GM21447 (cell line): Measurements from ENCODE around the gene PEX11G.

Source experiments
- ATAC-seq: cut with Tn5 transposase; IDR thresholded peaks from one replicate; pipeline ENCODE4 v1.9.1; 2021; ENCODE audit not compliant: unreplicated experiment

The PEX11G gene

DNA sequence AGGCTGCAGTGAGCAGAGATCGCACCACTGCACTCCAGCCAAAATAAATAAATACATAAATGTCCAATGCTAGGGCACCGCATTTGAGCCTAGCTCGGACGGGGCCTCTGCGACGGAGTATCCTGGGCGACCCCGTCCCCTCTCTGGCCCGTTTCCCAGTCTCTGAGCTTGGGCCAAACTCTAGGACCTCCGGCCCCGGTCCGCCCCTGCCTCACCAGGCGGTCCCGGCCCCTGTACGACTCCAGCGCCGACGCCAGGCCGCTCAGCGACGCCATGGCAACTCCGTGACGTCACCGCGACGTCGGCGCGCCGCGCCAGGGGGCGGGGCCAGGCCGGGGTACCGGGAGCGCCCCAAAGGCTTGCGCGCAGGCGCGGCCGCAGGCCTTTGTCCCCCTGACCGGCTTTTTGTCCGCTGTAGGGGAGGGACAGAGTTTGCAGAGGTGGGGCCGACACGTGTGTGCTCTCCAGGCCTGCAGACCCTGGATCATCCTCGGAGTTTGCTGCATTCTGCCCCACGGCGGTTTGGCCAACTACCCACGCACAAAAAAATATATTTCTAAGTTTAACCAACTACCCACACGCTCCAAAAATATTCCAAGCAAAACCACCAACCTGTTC is at the start of gene PEX11G:
PEX11G (minus strand) TSS at position 300 of the 618 bp plus-strand sequence; CDS start at position 275, 25 bp downstream.
- ATAC-seq = no peak

DNA sequence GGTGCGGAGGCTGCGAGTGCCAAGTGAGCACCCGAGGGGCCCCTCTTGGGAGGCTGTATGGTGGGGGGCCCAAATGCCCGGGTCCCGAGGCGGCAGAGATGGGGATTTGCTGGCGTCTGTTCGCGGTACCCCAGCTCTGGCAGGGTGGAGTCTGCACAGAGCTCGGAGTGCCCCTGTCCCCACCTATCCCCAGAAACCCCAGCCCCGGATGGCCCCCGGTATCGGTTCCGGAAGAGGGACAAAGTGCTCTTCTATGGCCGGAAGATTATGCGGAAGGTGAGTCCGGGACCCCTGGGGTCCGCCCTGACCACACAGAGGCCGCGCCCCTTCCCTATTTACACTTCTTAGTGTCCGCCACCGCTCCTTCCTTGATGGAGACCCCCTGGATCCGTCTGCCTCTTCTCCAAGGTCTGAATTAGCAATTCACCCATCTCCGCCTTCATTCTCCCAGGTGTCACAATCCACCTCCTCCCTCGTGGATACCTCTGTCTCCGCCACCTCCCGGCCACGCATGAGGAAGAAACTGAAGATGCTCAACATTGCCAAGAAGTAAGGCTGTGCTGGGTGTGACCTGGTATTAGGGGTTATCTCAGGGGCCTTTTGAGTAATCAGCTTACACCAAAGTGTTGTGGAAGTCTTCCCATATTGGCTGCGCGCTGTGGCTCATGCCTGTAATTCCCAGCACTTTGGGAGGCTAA is 47.3 kb upstream of the PEX11G start:
- no peak for ATAC-seq

DNA sequence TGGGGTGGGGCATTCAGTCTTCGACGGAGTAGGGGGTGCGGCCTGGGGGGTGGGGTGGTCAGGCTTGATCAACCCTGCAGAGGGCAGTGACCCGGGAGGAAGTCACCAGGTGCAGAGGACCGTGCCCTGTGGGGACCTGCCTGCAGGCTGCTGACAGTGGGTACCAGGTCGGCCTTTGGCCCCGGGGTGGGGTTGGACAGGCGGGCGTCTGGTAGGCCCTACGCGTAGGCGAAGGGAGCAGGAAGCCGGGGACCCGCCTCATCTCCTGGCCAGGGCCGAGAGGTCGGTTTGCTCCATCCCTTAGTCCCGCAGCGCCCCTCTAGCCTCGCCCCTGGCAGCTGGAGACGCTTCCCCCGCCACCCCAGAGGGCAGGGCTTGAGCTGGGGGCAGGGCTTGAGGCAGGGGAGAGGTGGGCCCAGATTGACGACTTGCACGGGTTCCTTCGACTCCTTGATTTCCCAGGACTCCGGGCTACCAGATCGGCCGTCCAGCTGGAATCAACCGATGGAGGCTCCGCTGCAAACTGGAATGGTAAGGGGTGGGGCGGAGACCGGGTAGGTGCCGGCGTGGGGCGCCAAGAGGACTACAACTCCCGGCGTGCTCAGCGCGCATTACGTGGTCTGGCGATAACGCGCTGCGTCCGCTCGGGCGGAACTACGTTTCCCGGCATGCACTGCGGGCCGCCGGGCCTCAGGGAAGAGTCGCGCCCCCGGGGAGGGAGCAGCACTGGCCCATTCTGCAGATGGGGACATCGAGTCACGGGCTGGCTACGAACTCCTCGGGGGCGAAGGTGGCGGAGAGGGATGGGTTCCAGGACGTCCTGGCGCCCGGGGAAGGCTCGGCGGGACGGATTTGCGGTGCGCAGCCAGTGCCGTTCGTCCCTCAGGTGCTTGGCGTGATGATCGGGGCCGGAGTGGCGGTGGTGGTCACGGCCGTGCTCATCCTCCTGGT is 46.5 kb upstream of the PEX11G start, which contains the start of gene PNPLA6:
PNPLA6 (plus strand) TSS at position 671 of the 951 bp plus-strand sequence; CDS start at position 743, 72 bp downstream.
- peak; percentile 60 for ATAC-seq

DNA sequence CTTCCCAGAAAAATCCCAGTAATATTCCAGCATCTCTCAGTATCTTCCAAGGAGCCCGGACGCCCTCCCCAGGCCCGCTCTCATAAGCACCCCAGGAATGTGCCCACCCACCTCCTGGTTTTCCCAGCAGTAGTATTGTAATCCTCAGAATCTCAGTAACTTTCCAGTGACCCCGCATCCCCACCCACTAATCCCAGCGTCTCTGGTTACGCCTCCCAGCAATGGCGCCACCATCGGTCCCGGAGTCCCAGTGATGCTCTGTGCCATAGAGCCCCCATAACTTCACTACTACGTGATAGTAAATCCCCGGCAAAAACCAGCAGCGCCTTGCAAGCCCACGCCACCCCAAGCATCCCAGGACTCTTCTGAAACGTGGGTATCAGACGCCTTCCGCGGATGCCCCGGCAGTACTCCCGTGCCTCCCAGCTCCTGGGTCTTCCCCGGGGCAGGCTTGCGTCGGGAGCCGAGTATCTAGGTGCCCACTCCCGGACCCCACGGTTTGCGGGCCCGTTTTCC is 45.8 kb upstream of the PEX11G start:
- ATAC-seq = peak; percentile 12

DNA sequence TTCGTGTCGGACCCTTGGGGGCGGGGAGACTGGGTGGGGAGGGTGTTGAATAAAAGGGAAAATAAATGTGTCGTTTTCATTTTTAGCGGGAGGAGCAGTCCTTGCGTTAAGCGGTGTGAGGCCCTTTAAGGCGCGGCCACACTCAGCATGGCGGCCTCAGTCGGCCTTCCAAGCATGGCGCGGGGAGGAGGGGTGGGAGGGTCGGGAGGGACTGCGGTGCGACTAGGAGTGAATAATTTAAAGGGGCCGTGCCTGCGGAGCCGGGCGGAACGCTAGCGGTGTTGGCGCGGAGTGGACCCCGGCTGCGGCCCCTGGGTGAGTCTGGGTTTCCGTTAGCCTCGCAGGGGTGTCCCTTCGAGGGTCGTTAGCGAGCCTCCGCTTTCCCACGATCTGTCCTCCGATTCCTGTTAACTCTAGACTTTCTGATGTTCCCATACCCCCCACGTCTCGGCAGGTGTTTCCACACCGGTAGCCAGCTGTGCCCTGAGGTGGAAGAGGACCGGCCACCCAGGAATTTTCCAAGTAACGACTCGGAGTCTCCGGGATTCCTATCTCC is 45.2 kb upstream of the PEX11G start:
- no peak for ATAC-seq

DNA sequence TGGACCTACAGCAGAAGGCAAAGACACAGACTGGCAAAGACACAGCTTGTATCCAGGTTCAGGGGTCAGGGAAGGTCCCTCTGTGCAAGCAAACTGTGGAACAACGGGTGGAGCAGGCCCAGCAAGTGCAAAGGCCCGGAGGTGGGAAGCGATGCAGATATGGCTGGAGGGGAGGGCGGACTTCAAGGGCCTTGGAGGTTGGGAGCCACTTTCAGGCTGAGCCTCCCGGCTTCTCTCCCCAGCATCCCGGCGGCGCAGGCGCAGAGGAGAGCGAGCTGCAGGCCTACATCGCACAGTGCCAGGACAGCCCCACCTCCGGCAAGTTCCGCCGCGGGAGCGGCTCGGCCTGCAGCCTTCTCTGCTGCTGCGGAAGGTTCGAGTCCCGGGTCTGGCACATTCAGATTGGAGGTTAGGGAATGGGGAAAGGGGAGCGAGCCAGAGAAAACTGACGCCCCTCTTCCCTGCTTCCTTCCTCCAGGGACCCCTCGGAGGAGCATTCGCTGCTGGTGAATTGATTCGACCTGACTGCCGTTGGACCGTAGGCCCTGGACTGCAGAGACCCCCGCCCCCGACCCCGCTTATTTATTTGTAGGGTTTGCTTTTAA is 44.5 kb upstream of the PEX11G start:
- no peak for ATAC-seq

DNA sequence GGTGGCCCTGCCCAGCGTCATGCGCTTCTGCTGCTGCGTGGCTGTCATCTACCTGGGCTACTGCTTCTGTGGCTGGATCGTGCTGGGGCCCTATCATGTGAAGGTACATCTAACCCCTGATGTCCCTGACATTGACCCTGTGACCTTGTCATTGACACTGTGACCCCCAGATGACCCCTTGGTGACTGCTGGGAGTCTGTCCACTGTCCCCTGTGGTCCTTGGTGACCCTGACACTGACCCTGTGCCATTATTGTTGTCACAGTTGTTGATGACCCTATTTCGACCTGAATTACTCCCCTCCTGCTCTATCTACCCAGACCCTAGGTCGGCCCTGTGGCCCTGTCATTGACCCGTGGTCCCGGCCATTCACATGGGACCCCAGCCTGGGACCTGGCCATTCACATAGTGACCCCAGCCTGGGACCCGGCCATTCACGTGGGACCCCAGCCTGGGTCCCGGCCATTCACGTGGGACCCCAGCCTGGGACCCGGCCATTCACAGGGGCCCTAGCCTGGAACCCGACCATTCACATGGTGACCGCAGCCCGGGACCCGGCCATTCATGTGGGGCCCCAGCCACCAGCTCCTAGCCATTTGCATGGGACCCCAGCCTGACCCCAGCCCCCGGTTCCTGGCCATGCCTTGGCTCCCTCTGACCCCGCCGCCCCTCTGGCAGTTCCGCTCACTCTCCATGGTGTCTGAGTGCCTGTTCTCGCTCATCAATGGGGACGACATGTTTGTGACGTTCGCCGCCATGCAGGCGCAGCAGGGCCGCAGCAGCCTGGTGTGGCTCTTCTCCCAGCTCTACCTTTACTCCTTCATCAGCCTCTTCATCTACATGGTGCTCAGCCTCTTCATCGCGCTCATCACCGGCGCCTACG is 41.0 kb upstream of the PEX11G start:
- no peak for ATAC-seq

DNA sequence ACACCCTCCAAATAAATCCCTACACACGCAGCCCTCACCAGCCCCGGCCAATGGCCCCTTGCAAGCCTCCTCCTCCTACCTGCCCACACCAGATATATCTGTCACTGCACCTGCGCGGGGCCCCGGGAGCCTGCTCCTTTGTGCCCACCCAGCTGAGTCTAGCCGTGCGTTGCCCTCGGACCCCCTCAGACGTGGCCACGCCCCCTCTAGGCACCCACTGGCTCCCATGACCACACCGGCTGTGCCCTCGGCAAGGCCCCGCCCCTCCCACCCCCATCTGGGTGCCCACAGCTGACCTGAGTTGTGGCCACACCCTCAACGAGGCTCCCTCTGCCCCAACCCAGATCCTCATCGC is 40.4 kb upstream of the PEX11G start:
- ATAC-seq = no peak

DNA sequence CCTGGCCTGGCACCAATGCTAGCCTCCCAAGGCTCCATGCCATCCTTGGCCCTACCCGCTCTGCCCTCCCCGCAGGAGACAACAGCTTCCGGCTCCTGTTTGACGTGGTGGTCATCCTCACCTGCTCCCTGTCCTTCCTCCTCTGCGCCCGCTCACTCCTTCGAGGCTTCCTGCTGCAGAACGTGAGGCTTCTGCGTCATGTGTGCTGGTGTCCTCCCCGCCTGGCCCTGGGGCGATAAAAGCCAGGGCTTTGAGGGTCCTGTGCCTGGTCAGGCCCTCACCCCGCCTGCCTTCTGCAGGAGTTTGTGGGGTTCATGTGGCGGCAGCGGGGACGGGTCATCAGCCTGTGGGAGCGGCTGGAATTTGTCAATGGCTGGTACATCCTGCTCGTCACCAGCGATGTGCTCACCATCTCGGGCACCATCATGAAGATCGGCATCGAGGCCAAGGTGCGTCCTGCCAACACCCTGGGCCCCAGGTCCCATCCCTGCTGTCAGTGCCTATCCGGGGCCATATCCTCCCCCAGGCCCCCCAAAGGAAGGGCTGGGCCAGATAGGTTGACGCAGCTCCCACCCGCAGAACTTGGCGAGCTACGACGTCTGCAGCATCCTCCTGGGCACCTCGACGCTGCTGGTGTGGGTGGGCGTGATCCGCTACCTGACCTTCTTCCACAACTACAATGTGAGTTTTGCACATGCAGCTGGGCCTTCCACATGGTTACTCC is 39.8 kb upstream of the PEX11G start:
- no peak for ATAC-seq

DNA sequence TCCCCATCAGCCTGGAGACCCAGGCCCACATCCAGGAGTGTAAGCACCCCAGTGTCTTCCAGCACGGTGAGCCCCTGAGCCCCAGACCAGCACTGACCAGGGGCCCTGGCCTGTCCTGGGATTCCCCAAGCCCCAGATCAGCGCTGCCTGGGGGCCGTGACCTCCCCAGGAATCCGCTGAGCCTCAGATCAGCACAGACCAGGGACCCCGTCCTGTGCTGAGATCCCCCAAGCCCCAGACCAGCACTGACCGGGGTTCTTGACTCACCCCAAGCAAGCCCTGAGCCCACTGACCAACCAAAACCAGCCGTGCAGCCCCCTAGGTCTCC is 39.3 kb upstream of the PEX11G start:
- no peak for ATAC-seq

DNA sequence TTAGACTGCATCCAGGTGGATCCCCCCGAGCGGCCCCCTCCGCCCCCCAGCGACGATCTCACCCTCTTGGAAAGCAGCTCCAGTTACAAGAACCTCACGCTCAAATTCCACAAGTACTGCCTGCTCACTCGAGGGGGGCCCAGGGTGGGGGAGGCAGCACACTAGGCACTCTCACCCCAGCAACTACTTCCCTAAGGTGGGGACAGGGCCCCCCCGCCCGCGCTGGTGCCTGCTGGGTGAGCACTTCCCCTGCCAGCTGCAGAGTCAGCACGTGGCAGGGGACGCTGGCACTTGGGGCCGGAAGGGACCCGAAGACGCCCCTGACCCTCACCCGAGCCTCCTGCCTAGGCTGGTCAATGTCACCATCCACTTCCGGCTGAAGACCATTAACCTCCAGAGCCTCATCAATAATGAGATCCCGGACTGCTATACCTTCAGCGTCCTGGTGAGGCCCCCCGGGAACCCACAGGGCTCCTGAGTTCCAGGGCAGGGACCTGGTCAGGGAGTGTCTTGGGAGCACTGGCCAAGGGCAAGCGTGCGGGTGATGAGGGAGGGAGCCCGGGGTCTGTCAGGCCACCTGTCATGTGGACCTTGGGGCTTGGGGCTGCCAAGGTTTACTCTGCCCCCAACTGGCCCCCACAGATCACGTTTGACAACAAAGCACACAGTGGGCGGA is 38.8 kb upstream of the PEX11G start:
- no peak for ATAC-seq

DNA sequence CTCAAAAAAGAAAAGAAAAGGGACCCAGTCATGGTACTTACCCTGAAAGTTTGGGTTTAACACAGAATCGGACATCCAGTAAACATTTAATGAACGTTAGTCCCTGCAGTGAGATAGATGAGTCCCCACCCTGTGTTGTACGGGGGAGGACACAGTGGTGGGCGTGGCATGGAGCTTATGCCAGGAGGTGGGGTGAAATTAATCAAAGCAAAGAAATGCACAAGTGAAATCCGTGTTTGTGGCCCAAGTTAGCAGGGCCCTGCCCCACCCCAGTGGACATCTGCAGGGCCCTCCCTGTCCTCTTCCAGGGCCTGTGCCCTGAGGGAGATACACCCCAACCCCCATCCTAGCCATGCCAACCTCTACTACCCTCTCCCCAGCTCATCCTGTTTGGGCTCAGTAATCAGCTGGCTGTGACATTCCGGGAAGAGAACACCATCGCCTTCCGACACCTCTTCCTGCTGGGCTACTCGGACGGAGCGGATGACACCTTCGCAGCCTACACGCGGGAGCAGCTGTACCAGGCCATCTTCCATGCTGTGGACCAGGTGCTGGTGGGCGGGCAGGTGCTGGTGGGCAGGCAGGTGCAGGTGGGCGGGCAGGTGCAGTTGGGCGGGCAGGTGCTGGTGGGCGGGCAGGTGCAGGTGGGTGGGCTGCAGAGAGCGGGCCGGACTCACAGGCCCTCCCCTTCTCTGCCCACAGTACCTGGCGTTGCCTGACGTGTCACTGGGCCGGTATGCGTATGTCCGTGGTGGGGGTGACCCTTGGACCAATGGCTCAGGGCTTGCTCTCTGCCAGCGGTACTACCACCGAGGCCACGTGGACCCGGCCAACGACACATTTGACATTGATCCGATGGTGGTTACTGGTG is 37.5 kb upstream of the PEX11G start:
- ATAC-seq = no peak

DNA sequence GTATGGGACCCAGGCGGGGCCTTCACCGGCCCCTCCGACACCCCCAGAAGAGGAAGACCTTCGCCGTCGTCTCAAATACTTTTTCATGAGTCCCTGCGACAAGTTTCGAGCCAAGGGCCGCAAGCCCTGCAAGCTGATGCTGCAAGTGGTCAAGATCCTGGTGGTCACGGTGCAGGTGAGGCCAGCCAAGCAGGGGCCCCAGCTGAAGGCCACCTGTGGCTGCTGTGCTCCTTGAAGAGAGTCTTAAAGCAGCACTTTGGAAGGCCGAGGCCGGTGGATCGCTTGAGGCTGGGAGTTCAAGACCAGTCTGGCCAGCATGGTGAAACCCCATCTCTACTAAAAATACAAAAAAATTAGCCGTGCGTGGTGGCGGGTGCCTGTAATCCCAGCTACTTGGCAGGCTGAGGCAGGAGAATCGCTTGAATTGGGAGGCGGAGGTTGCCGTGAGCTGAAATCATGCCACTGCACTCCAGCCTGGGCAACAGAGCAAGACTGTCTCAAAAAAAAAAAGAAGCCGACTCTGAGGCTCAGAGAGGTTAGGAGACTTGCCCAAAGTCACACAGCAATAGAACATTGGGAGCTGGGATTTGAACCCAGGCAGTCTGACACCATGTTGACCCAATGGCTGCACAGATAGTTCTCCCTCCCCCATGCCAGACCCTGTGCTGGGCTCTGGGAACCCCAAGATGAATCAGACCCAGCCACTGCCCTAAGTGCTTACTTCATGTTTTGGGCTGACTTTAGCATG is 36.3 kb upstream of the PEX11G start:
- no peak for ATAC-seq

DNA sequence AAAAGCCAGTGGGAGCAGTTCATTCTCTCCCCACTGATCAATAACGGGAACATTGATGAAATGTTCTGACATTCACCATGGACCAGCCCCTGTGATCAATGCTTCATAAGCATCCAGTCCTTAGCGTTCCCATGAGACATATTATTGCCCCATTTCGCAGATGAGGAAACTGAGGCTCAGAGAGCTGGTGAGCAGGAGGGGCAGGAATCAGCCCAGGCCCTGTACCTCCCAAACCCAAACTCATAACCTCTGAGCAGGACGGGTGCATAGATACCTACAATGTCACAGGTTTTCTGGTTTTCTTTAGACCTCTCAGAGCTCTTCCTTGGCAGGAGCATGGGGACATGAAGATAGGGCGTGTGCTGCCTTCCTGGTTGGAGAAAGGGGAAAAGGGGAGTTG is 35.7 kb upstream of the PEX11G start:
- ATAC-seq = no peak

DNA sequence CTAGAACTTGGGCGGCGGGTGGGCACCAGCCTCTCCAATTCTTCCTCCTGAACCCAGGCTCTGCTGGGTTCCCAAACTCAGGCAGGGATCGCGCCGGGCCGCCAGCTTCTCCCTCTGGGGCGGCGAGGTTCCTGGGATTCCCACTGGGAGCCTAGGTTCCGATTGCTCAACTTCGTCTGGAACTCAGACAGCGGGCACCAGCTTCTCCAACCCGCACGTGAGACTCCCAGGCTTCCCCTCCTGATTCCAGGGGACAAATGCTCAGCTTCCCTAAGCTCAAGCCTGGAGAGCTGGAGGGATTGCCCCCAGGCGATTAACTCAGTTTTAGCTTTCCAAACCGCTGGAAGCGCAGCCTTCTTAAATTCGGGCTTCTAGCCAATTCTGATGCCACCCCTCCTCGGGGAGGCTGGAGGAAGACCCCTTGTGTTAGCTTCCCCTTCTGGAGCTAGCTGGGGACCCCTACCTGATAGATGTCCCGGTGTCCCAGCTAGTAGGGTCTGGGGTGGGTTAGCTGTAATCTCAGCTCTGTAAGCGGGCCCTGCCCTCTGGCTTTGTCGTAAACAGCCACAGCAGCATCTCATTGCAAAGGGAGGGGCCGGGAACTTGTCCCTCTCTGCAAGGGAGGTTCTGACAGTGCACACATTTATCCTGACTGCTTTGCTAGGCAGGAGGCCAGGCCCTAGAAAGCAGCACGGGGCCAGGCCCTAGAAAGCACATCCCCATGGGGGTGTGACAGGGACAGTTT is 34.3 kb upstream of the PEX11G start:
- no peak for ATAC-seq
